ENCODE results near the gene TTLL10. TPM values are rescaled to one million over a fixed set of nuclear protein-coding genes. Genes with fewer than 3 reads are reported as not detected.
A peak's percentile ranks its signal among the peaks of the same experiment; 100 is the strongest.

Gene TTLL10
- total RNA-seq, 3 donors from 2014 or later: 0.32 to 4.4 (median 1.8) TPM

DNA sequence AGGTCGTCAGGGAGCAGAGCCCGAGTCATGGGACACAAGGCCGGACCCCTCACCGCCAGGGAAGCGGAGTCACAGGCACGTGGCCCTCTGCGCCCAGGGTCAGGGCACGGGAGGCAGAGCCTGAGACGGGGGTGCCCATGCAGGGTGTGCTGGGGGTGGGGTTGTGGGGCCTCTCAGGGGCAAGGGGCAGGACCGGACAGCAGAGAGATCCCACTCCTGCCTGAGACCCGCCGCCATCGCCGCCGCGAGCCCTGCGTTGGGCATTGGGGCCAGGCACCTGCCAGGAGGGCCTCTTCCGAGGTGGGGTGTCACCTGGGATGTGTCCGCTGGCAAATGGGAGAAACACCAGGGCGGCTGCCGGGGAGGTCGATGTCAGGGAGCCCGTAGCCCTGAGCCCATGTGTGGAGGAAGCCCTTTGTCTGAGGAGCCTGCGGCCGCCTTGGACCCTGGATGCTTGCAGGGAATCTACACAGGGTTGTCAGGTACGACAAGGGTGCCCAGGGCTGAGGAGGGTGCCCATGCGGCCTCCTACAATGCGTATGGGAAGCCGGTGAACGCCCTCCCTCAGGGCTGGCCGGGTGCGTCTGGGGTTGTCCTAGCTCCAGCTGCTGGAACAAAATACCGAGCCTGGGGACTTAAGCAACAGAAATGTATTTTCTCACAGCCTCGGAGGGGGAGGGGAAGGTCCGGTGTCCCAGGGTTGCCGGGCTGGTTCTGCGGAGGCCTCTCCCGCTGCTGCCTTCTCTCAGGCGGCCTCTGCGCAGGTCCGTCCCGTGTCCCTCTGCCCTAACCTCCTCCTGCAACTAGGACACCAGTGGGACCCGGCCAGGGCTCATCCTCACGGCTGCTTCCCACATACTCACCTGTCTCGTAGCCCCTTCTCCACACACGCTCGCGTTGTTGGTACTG lies 41.4 kb upstream of the TTLL10 start:
- peak; percentile 69 to 81 (median 74) for DNase-seq
- TF ChIP-seq, protein P1, sequence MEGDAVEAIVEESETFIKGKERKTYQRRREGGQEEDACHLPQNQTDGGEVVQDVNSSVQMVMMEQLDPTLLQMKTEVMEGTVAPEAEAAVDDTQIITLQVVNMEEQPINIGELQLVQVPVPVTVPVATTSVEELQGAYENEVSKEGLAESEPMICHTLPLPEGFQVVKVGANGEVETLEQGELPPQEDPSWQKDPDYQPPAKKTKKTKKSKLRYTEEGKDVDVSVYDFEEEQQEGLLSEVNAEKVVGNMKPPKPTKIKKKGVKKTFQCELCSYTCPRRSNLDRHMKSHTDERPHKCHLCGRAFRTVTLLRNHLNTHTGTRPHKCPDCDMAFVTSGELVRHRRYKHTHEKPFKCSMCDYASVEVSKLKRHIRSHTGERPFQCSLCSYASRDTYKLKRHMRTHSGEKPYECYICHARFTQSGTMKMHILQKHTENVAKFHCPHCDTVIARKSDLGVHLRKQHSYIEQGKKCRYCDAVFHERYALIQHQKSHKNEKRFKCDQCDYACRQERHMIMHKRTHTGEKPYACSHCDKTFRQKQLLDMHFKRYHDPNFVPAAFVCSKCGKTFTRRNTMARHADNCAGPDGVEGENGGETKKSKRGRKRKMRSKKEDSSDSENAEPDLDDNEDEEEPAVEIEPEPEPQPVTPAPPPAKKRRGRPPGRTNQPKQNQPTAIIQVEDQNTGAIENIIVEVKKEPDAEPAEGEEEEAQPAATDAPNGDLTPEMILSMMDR (IDR thresholded peaks at IDR 0.05): no peak
- intact Hi-C loops (cut with DNase I, micrococcal nuclease): no loop called here
- peak; percentile 5 for ATAC-seq
- H3K4me1 ChIP-seq (ENCODE audit: low read depth): peaks cover 30% of the 10 kb centered on the region
- no peaks in the 10 kb centered on the region for H3K36me3 ChIP-seq (ENCODE audit: low read depth)
- no peaks in the 10 kb centered on the region for H3K9me3 ChIP-seq
- H3K4me3 ChIP-seq: no peak overlapping the region

- DNase-seq (peak; percentile 88), ATAC-seq (peak; percentile 53)
- Histone ChIP-seq H3K4me3 (no peak overlapping the region), H3K4me1 (ENCODE audit: low read depth) (peaks cover 36% of the 10 kb centered on the region), H3K9me3 (no peaks in the 10 kb centered on the region), H3K36me3 (ENCODE audit: low read depth) (no peaks in the 10 kb centered on the region)
- TF ChIP-seq, protein P1 (IDR thresholded peaks at IDR 0.05): no peak
- intact Hi-C loops (cut with DNase I, micrococcal nuclease): no loop called here
Measured at GRCh38 chr1:1132956-1133750, 40.5 kb upstream of the TTLL10 start.

GRCh38 chr1:1134300-1134970 lies 39.2 kb upstream of the TTLL10 start:
- TF ChIP-seq, protein P1 (IDR thresholded peaks at IDR 0.05): no peak
- H3K4me3 ChIP-seq: no peak overlapping the region
- H3K9me3 ChIP-seq: no peaks in the 10 kb centered on the region
- DNase-seq (peak in 1 of 3 donors; percentile 54), ATAC-seq (no peak)
- intact Hi-C loops (cut with DNase I, micrococcal nuclease): no loop called here
- H3K36me3 ChIP-seq (ENCODE audit: low read depth): no peaks in the 10 kb centered on the region
- peaks cover 36% of the 10 kb centered on the region for H3K4me1 ChIP-seq (ENCODE audit: low read depth)

DNA sequence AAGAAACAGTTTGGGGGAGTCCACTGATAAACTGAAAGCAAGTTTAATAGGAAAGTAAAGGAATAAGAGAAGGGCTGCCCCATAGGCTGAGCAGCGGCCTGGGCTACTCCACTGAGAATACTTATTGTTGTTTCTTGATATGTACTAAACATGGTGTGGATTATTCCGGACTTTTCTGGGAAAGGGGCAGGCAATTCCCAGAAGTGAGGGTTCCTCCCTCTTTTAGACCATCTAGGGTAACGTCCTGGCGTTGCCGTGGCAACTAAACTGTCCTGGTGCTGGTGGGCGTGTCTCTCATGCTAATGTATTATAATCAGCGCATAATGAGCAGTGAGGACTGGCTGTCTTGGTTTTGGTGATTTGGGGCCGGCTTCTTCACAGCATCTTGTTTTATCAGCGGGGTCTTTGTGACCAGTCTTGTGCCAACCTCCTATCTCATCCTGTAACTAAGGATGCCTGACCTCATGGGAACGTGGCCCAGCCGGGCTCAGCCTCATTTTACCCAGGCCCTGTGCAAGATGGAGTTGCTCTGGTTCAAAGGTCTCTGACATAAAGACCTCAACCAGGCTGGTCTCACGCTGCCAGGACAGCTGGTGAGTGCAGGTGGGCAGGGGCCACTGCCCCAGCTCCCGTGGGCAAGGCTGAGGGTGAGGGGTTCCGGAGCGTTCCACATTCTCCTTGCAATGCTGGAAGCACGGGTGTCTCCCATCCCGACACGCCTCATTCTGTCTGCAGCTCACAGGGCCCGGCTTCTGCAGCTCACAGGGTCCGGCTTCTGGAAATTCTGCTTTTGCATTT lies 38.1 kb upstream of the TTLL10 start:
- Histone ChIP-seq H3K9me3 (no peaks in the 10 kb centered on the region), H3K36me3 (ENCODE audit: low read depth) (no peaks in the 10 kb centered on the region), H3K4me3 (no peak overlapping the region), H3K4me1 (ENCODE audit: low read depth) (peaks cover 36% of the 10 kb centered on the region)
- ATAC-seq (no peak), DNase-seq (peak in 2 of 3 donors; percentile 58 to 59)
- intact Hi-C loops (cut with DNase I, micrococcal nuclease): no loop called here
- TF ChIP-seq, protein P1 (IDR thresholded peaks at IDR 0.05): no peak

Data from mucosa of descending colon (tissue), 3 donors.